CMK (cell line): ENCODE measurements around the gene DUOXA1.
A peak's percentile ranks its signal among the peaks of the same experiment; 100 is the strongest.
"Not testable (repeated sequence)": the region's sequence is repeated elsewhere in the genome, so short reads cannot be mapped to it uniquely, and the experiment has no call there.

Experiments used
- DNase-seq: peaks from one replicate; pipeline ENCODE4 v3.0.0-alpha.2; 2010; ENCODE audit warnings: low read depth

DUOXA1 gene

GRCh38 chr15:45089712-45090373 is 39.8 kb downstream of the DUOXA1 start:
- DNase-seq, result peak; percentile 9

- DNase-seq, result no peak
Measured at GRCh38 chr15:45088801-45089711, 40.6 kb downstream of the DUOXA1 start.

- no peak for DNase-seq
Measured at GRCh38 chr15:45087513-45087912, 42.2 kb downstream of the DUOXA1 start.

- DNase-seq, result no peak
Measured at GRCh38 chr15:45084163-45084562, 45.5 kb downstream of the DUOXA1 start.

- no peak for DNase-seq
Measured at GRCh38 chr15:45083223-45083622, 46.5 kb downstream of the DUOXA1 start.

- DNase-seq, result not testable (repeated sequence)
Measured at GRCh38 chr15:45082412-45082811, 47.3 kb downstream of the DUOXA1 start.

- not testable (repeated sequence) for DNase-seq
Measured at GRCh38 chr15:45080593-45080992, 49.1 kb downstream of the DUOXA1 start.

GRCh38 chr15:45079628-45080246 is 49.9 kb downstream of the DUOXA1 start:
- DNase-seq, result not testable (repeated sequence)

- DNase-seq, result not testable (repeated sequence)
Measured at GRCh38 chr15:45079201-45079600, 50.5 kb downstream of the DUOXA1 start.

- DNase-seq, result not testable (repeated sequence)
Measured at GRCh38 chr15:45077391-45077790, 52.3 kb downstream of the DUOXA1 start.

GRCh38 chr15:45075440-45076320 is 54.0 kb downstream of the DUOXA1 start:
- DNase-seq, result not testable (repeated sequence)

GRCh38 chr15:45073602-45074001 is 56.1 kb downstream of the DUOXA1 start:
- DNase-seq, result not testable (repeated sequence)

GRCh38 chr15:45069942-45070360 is 59.7 kb downstream of the DUOXA1 start:
- not testable (repeated sequence) for DNase-seq
